RWPE2 (cell line): ENCODE results near the gene ALDH4A1.
"Not testable (repeated sequence)": the region's sequence is repeated elsewhere in the genome, so short reads cannot be mapped to it uniquely, and the experiment has no call there.

Source experiments
- ATAC-seq: fragments of 200-7000 bp; cut with Tn5 transposase; 3 replicates; pipeline ENCODE4 v1.9.1; 2021; ENCODE audit warnings: low read depth
- DNase-seq: peaks from one replicate; pipeline ENCODE4 v3.0.0-alpha.2; 2020; ENCODE audit warnings: low spot score
- H3K27ac ChIP-seq: fragments of 450-650 bp; 2 replicates; pipeline ENCODE4 v1.5.1; 2017; ENCODE audit warnings: mild to moderate bottlenecking; ENCODE audit not compliant: poor library complexity, severe bottlenecking
- H3K27me3 ChIP-seq: fragments of 250-450 bp; sonication (Bioruptor Pico); 2 replicates; pipeline ENCODE4 v1.5.1; 2021; ENCODE audit warnings: mild to moderate bottlenecking, moderate library complexity; ENCODE audit not compliant: insufficient read depth, poor library complexity, severe bottlenecking
- H3K36me3 ChIP-seq: fragments of 250-450 bp; sonication (Bioruptor Pico); 2 replicates; pipeline ENCODE4 v1.5.1; 2020; ENCODE audit warnings: low read depth, mild to moderate bottlenecking, moderate library complexity
- H3K4me1 ChIP-seq: fragments of 250-450 bp; sonication (Bioruptor Pico); 2 replicates; pipeline ENCODE4 v1.5.1; 2021; ENCODE audit warnings: mild to moderate bottlenecking, moderate library complexity; ENCODE audit not compliant: insufficient read depth, poor library complexity, severe bottlenecking
- H3K4me3 ChIP-seq: fragments of 250-450 bp; sonication (Bioruptor Pico); 2 replicates; pipeline ENCODE4 v1.5.1; 2021; ENCODE audit warnings: mild to moderate bottlenecking, moderate library complexity; ENCODE audit not compliant: severe bottlenecking
- H3K9me3 ChIP-seq: fragments of 250-450 bp; sonication (Bioruptor Pico); 2 replicates; pipeline ENCODE4 v1.5.1; 2021; ENCODE audit warnings: mild to moderate bottlenecking, moderate library complexity; ENCODE audit not compliant: severe bottlenecking
- CTCF ChIP-seq: fragments of 450-650 bp; IDR thresholded peaks from one replicate; pipeline ENCODE4 v1.5.1; 2017; ENCODE audit warnings: mild to moderate bottlenecking, moderate library complexity; ENCODE audit not compliant: poor library complexity, severe bottlenecking

ALDH4A1 gene

GRCh38 chr1:18898567-18898966, 3.8 kb downstream of the ALDH4A1 start:
- H3K4me3 ChIP-seq = no peak overlapping the region
- DNase-seq (no peak), ATAC-seq (no peak)
- peaks cover 7% of the 10 kb centered on the region for H3K4me1 ChIP-seq
- TF ChIP-seq CTCF = no peak
- H3K27me3 ChIP-seq = no peaks in the 10 kb centered on the region
- no peaks in the 10 kb centered on the region for H3K9me3 ChIP-seq
- no peaks in the 10 kb centered on the region for H3K36me3 ChIP-seq
- H3K27ac ChIP-seq = no peak overlapping the region

GRCh38 chr1:18895317-18895716, 7.0 kb downstream of the ALDH4A1 start:
- H3K9me3 ChIP-seq = no peaks in the 10 kb centered on the region
- peaks cover 2% of the 10 kb centered on the region for H3K4me1 ChIP-seq
- no peaks in the 10 kb centered on the region for H3K27me3 ChIP-seq
- TF ChIP-seq CTCF = no peak
- ATAC-seq = no peak
- no peak for DNase-seq
- no peak overlapping the region for H3K27ac ChIP-seq
- H3K4me3 ChIP-seq = no peak overlapping the region
- H3K36me3 ChIP-seq = no peaks in the 10 kb centered on the region

GRCh38 chr1:18893120-18893519, 9.2 kb downstream of the ALDH4A1 start:
- ATAC-seq (no peak), DNase-seq (no peak)
- Histone ChIP-seq H3K27me3 (no peaks in the 10 kb centered on the region), H3K27ac (no peak overlapping the region), H3K9me3 (no peaks in the 10 kb centered on the region), H3K4me1 (no peaks in the 10 kb centered on the region), H3K4me3 (no peak overlapping the region), H3K36me3 (no peaks in the 10 kb centered on the region)
- TF ChIP-seq CTCF = no peak

- not testable (repeated sequence) for DNase-seq, H3K36me3 ChIP-seq, H3K4me3 ChIP-seq, ATAC-seq, H3K27me3 ChIP-seq, H3K4me1 ChIP-seq, H3K9me3 ChIP-seq, H3K27ac ChIP-seq
Observed at GRCh38 chr1:18891858-18892257, 10.5 kb downstream of the ALDH4A1 start.

- TF ChIP-seq CTCF = no peak
- no peaks in the 10 kb centered on the region for H3K27me3 ChIP-seq
- no peak overlapping the region for H3K4me3 ChIP-seq
- no peak for ATAC-seq
- H3K9me3 ChIP-seq = no peaks in the 10 kb centered on the region
- no peaks in the 10 kb centered on the region for H3K36me3 ChIP-seq
- no peak for DNase-seq
- H3K27ac ChIP-seq = no peak overlapping the region
- peaks cover 5% of the 10 kb centered on the region for H3K4me1 ChIP-seq
Observed at GRCh38 chr1:18891426-18891780, 11.0 kb downstream of the ALDH4A1 start.
